NCI-H526 treated with DMSO at 0.1 percent for 48 hours (cell line): ENCODE measurements around the gene GC.
"Not testable (repeated sequence)": the region's sequence is repeated elsewhere in the genome, so short reads cannot be mapped to it uniquely, and the experiment has no call there.

ENCODE experiments used
- DNase-seq: peaks from one replicate; lab custom pipeline; 2025; lab: John Stamatoyannopoulos, UW

GC gene, protein sequence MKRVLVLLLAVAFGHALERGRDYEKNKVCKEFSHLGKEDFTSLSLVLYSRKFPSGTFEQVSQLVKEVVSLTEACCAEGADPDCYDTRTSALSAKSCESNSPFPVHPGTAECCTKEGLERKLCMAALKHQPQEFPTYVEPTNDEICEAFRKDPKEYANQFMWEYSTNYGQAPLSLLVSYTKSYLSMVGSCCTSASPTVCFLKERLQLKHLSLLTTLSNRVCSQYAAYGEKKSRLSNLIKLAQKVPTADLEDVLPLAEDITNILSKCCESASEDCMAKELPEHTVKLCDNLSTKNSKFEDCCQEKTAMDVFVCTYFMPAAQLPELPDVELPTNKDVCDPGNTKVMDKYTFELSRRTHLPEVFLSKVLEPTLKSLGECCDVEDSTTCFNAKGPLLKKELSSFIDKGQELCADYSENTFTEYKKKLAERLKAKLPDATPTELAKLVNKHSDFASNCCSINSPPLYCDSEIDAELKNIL

DNA sequence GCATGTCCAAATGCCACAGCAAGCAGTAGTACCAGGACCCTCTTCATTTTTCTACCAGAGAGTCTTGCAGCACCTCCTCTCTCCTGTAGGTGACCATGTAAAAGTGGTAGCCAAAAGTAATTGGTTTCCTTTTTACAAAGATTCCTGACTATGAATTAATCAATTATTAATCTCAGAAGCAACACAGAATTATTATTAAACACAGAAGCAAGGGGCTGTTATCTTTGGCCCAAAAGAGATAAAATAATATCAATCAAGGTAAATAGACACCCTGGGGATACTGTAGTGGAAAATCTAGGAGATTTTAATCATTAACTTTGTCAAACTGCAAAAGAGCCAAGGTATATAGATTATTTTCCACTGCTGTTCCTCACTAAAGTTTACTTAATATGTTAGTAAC, at the start of gene GC:
Gene GC, minus strand, starts transcription at position 108 of the 400 bp plus-strand sequence. Its CDS starts 61 bp downstream, at position 47.
- no peak for DNase-seq

DNA sequence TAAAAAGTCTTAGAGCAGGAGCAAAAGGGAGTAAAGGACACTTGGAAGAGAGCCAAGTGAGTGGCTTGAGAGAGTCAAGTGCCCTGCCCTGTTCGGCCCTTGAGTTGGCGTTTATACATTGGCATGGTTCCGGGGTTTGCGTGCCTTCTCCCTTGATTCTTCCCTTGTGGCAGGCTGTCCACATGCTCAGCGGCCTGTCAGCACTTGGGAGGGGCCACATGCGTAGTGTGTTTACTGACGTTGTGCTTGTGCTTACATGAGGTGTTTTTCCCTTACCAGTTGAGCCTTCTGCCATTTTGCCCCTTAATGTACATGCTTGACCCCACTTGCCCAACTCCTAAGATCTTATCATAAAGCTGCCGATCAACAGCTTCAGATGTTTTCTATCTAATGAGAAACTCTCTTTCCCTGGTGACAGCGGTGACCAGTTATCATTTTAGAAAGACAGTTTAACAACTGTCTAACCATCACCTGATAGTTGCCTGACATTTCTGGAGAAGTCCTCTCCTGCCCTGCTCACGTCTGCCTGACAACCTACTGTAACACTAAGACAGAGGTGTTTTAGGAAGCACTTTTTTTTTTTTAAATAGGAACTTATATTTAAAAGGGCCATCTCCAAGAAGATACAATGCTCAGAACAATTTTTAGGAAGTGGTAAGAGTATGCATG, 49.5 kb upstream of the GC start:
- no peak for DNase-seq

DNA sequence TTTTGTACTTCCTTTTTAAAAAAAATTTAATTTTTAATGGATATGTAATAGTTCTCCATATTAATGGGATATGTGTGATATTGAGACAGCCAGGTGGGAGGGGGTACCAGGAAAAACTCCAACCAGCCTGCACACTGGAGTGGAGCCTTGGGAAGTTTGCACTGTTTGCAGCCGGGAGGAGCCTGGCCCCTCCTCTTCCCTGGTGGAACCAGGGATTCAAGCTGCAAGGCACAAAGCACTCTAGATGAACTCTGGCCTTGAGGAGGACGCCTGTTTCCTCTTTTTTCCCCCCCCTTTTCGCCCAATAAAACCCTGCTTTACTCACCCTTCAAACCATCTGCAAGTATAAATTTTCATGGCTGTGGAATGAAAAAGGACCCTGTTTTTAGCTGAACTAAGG, 48.2 kb upstream of the GC start:
- no peak for DNase-seq

DNA sequence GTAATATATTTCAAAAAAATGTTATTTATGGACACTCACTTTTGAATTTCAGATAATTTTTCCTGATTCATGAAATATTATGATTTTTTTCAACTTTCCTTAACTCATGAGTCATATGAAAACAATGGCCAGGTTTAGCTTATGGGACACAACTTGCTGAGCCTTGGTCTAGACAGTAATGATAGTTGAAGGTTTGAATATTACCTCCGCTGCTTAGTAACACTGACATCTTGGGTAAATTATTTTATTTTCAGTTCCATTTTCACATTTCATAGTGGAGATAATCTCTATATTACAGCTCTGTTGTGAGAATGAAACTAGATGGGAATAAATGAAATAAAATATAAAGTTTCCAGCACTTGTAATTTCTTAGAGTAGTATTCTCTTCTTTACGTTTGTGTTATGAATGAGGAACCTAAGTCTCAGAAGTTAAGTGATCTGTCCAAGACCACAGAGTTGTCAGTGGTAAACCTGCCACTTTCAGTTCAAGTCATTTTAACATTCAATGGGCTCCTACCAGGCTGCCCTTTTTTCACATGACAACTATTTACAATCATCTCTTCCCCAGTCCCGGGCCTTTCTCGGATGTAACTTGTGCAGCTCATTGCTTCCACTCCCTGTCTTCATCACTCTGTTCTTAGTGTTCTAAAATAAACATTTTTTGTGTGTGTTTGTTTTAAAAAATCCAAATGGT, 46.8 kb upstream of the GC start:
- DNase-seq: no peak

DNA sequence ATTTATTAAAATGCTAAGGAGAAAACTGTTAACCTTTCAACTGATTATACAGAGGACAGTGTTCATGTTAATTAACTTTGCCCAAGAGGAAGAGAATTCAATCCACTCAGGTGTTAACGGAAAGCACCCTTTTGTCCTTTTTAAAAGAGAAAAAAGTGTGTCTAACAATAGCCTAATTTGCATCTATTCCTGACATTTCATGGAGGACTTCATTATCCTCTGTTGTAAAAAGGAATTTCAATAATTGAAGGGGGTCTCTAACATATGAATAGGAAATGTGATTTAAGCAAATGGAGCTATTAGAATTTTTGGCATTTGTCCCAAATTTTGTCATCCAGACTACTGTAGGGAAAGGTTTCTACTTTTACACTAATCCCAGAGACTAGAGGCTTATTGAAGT, 44.6 kb upstream of the GC start:
- no peak for DNase-seq

DNA sequence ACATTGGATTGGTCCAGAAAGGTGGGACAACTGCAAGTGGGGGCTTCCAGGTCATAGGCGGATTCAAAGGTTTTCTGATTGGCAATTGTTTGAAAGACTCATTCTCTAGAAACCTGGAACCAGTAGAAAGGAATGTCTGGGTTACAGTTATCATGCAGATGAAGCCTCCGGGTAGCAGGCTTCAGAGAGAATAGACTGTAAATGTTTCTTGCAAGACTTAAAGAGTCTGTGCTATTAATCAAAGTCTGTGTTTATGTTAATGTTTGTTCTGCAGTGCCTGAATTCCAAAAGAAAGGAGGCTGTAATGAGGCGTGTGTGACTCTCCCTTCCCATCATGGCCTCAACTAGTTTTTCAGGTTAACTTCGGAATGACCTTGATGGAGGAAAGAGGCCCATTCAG, 43.9 kb upstream of the GC start:
- DNase-seq: no peak

DNA sequence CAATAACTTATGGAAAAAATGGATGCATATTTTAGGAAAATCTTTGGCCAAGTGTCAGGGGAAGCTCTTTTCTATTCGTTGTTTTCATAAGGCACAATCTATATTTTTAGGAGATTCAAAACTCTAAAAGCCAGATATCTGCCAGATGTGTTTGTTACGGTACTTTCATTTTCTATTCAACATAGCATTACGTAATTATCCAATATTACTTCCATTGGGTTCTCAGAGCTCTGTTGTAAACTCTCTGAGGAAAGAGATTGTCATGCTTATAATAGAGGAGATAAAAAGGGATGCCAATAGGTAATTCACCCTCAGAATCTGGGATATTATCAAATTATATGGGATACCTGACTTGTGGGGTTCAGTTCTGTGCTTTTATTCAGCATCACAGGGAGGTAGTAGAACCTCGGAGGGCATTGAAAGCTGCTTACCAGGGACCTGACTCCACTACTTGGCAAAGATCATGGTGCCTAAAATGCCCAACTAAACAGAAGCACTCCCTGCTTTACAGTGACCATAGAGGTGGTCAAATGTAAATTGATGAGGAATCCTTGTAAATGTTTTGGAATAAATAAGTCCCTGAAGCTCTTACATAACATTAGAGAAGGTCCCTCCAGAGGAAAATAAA, 32.9 kb upstream of the GC start:
- no peak for DNase-seq

DNA sequence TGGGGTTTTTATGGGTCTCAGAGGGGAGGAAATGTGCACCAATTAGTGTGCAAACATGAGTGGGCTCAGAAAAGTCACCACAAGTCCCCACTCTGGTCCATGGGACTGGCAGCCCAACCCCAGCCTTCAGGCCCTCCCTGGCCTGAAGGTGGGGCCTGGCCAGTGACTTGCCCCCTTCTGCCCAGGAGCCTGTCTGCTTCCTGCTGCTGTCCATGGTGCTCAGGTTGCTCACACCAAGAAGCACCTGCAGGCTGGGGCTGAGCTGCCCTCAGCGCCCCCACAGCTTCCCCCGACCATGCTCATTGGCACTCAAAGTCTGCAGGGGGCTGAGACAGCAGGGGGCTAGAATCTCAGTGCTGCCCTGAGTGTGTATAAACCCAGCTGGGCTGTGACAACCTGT, 30.6 kb upstream of the GC start:
- no peak for DNase-seq

DNA sequence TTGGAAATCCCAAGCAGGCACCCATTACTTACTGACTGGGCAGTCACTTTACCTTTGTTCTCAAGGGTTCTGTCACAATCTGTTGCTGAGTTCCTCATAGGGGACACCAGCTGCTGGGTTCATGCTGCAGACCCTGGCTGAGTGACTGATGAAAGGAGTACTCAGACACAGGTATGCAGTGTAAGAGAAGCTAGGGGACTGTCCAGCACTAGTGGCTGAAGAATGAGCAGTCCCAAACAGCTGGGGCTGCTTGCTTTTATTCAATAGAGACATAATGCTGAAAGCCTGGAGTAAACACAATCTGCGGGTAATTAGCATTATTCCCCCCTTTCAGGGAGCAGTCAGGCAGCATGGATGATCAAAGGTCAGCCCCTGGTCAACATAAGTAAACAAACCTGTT, 25.9 kb upstream of the GC start:
- DNase-seq: not testable (repeated sequence)

DNA sequence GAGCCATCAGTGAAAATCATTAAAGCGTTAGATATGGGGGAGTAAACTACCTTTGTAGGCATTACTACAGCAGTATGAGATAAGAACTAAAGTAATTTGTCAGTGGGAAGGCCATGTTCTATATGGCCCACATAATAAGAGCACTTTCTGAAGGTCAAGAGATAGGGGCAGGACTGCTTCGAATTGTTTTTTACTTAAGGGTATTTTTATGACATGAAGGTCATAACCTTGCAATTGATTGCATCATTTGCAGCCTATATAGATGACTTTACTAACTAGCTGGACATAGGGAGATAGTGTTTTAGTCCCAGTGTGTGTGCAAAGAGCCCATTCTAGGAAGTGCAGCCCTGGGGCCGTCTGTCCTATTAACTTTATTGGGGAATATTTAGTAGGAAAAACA, 23.6 kb upstream of the GC start:
- no peak for DNase-seq

DNA sequence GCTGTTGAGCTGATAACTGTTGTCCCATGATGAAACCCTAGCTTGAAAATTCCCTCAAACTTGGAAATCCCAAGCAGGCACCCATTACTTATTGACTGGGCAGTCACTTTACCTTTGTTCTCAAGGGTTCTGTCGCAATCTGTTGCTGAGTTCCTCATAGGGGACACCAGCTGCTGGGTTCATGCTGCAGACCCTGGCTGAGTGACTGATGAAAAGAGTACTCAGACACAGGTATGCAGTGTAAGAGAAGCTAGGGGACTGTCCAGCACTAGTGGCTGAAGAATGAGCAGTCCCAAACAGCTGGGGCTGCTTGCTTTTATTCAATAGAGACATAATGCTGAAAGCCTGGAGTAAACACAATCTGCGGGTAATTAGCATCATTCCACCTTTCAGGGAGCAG, 21.4 kb upstream of the GC start:
- not testable (repeated sequence) for DNase-seq

DNA sequence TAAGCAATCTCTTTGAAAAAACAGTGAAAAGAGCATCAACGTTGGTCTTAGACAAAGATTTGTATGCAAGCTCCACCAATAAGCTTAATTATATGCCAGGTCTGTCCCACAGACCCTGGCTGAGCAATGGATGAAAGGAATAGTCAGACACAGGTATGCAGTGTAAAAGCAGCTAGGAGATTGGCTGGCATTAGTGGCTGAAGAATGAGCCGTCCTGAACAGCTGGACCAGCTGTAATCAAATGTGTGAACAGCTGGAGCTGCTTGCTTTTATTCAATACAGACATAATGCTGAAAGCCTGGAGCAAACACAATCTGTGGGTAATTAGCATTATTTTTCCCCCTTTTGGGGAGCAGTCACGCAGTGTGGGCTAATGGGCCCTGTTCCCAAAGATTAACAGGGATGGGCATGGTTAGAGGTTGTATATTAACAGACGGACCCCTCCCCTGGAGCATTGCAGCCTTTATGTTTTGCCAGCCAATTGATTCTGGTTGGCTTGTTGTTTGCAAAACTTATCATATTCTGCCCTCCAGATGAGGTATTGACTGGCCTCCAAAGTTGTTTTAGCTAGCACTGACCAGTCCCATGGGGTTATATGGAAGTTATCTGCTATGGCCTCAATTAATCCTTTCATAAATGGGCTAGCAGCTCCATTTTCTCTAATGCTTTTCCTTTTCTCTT, 20.3 kb upstream of the GC start:
- not testable (repeated sequence) for DNase-seq

DNA sequence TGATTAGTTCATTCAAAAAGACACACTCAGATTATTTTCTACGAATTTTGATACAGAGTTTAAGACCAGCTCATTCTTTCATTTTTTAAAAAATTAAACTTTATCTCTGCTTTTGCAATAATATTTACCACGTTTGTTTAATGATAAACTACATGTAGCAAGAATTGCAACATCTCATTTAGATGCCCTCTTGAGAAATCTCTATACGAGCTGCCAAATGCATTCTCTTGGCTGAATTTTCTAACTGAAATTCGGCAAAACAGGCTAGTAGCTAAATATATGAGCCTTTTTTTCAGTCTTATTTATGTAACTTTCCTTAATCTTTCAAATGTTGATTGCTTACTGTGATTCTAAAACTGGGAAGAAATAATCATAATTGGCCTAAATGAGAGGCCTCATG, 2.1 kb upstream of the GC start:
- no peak for DNase-seq

DNA sequence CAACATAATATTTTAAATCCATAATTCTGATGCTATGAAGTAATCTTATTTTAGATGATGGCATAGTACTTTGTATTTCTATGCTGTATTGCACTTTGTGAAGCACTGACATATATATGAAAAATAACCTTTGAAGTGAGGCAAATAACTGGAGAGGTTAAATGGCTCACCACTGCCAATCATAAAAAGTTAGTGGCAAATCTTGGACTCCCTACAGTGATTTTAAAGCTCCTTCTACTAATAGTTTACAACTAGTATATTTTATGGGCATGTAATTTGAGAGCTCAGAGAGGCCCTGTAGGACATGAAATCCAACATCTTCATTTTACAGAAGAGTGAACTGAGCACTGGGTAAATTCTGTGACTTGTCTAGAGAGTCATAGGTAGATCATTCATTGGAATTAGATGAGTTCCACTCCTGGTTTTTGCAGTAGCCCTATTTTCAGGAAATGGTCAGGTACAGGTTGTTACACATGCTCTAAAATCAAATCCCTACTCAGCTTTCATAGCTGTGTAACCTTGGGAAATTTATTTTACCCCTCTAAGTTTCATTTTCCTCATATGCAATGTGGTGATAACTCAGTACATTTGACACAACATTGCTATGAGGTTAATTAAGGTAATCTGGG, 804 bp upstream of the GC start:
- DNase-seq: no peak

DNA sequence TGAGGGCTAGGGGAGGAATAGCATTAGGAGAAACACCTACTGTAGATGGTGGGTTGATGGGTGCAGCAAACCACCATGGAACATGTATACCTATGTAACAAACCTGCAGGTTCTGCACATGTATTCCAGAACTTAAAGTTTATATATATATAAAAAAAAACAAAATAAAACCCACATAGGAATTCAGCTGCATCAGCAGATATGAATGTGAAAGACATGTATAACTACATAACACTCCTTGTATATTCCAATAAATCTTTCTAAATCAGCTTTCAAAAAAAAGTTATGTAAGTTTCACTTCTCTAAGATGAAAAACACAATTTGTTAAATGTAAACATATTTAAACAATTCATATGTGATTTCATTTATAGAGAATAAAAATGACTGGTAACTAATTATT, 6.0 kb downstream of the GC start:
- DNase-seq: no peak

DNA sequence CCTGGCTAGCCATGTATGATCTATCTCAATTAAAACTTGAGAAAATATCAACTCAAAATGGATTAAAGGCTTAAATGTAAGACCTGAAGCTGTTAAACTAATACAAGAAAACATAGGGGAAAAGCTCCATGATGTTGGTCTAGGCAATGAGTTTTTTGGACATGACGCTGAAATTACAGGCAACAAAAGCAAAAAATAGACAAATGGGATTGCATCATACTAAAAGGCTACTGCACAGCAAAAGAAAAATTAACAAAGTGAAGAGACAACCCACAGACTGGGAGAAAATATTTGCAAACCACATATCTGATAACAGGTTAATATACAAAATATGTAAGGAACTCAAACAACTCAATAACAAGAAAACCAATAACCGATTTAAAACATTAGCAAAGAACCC, 8.4 kb downstream of the GC start:
- no peak for DNase-seq

DNA sequence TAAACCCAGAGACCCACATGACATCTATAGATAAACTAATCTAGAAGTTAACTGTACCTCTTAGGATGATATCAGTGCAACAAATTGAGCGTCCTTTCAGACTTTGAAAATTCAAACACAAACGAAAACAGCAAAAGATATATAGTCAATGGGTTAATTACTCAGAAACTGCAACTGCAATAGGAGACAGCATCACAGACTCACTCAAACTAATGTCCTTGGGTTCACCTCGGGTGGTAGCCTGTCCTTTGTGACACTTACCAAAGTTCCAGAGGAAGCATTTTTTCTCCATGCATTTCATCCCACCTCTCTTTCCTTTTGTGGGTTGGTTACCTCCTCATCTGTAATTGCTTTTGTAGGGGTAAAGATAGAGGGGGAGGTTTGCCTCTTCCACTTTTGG, 9.7 kb downstream of the GC start:
- DNase-seq: no peak

DNA sequence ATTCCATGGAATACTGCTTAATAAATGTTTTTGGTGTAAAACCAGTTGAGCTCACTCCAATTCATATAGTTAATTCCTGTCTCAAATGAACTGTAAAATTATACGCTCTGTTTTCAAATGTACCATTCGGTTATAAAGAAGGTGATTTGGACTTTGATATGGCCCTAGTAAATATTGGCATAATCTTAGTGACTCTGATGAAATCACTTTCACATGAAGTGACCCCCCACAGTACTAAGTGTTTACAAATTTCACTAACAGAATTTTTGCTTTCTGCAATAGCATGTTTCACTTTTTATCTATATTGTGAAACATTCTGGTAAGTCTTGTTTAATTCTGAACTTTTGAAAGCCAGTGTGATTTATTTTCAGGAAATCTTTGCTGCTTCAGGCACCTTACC, 10.9 kb downstream of the GC start:
- no peak for DNase-seq

DNA sequence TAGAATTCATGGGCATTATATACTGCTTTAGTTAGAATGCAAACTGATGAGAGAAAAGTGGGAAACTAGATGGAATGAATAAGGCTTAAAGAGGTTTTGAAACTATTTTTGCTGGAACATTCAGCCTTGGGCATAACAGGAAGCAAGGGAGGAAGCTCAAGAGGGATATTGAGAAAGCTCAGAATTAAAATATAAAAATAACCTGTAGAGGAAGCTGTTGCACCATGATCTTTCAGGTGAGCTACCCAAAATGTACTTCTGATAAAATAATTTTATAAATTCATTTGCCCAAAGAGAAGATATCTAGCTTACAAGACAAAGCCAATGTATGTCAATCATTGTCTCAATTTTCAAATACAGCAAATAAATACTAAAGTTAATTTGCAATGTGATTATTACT, 11.3 kb downstream of the GC start:
- no peak for DNase-seq

DNA sequence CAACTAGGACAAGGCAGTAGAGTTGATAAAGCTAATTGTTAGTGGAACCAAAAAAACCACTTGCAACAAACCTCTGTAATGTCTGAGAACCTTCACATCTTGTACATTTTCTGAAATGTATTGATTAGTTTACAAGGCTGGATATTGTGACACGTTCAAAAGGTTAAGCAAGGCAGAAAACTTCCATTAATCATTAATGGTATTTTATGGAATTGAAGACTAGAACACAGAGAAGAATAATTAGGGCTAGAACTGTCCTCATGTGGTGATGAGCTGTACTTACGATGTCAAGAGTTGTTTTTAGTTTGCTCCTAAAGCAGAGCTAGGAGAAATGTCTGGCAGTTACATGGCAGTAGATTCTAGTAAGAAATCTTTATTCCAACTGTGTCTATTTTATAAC, 12.3 kb downstream of the GC start:
- DNase-seq: no peak

DNA sequence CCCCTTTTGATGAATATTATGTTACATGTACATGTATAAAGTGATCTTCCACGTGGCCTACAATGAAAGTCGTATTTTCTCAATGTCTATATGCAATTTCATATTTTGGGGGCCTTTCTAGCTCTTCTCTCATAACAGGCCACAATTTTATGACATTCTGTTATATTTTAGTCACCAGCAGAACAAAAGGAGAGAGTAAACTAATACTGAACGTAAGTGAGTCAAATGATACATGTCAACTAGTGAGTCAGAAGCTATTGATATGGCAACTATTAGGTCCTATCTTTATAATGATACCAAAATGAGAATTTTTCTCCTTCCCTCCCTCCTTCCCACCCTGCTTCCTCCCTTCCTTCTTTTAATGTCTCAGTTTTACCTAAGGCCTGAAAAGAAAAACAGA, 14.4 kb downstream of the GC start:
- DNase-seq: no peak

DNA sequence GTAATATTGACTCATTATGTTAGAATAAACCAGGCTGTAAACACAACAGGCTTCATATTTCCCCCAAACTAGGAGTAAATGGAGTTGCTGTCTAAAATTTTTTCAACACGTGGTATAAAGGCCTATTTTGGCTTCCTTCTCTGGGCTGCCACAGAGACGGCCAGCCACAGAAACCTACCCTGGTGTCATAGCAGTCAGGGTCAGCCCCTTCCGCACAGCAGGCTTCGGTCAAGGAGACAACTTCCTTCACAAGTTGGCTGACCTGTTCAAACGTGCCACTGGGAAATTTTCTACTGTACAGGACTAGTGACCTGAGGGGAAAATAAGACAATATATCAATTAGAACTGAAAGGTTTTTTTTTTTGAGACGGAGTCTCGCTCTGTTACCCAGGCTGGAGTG, 15.8 kb downstream of the GC start:
- DNase-seq: no peak
